SK-N-SH (cell line): ENCODE results near the gene TMEM266. TPM values are rescaled to one million over a fixed set of nuclear protein-coding genes. Genes with fewer than 3 reads are reported as not detected.

Source experiments
- CTCF ChIA-PET: fragments of 300-600, 350-600 bp; formaldehyde crosslinking; extraction: SDS; loops from one replicate; lab custom pipeline; 2021; lab: Yijun Ruan, JAX
- POLR2A ChIA-PET: fragments of 350-600 bp; sonication (Branson Sonifier 250); formaldehyde crosslinking; extraction: SDS; loops from one replicate; lab custom pipeline; 2020; ENCODE audit warnings: antibody characterized with exemption, inconsistent platforms; lab: Yijun Ruan, JAX
- DNase-seq: peaks from one replicate; pipeline ENCODE4 v3.0.0; 2012
- H2AFZ ChIP-seq: fragments of 200-600 bp; sonication (generic); 2 replicates; pipeline ENCODE4 v1.8.1; 2016; ENCODE audit warnings: antibody characterized with exemption, mild to moderate bottlenecking, low read depth
- H3F3A ChIP-seq: fragments of 200-600 bp; sonication (generic); replicated peaks from 2 replicates; pipeline ENCODE3; 2016; ENCODE audit warnings: antibody characterized with exemption, mild to moderate bottlenecking; ENCODE audit not compliant: insufficient read depth
- H3K27ac ChIP-seq, 2 experiments: fragments of 200-500 bp in 1 of 2; fragments of 200-600 bp in 1 of 2; sonication (Bioruptor generic) in 1 of 2; sonication (generic), shearing (Covaris generic) in 1 of 2; 2 replicates each; pipeline versions ENCODE4 v1.5.1 to v1.6.1; 2014 to 2016; ENCODE audit warnings: low read depth in 2 of 2, inconsistent platforms in 1 of 2, low read length in 1 of 2, mild to moderate bottlenecking in 1 of 2, mixed read lengths in 1 of 2
- H3K27me3 ChIP-seq: fragments of 200-600 bp; sonication (generic), shearing (Covaris generic); 2 replicates; pipeline ENCODE4 v1.6.1; 2016; ENCODE audit warnings: mixed run types; ENCODE audit not compliant: insufficient read depth
- H3K36me3 ChIP-seq, 2 experiments: fragments of 200-500 bp in 1 of 2; fragments of 200-600 bp in 1 of 2; sonication (Bioruptor generic) in 1 of 2; sonication (generic) in 1 of 2; replicated peaks in 1 of 2; 2 replicates each; pipeline versions ENCODE3 to v1.5.1; 2014 to 2016; ENCODE audit warnings: low read length in 1 of 2, mild to moderate bottlenecking in 1 of 2; ENCODE audit not compliant: insufficient read depth in 2 of 2, control insufficient read depth in 1 of 2
- H3K4me1 ChIP-seq, 2 experiments: fragments of 200-500 bp in 1 of 2; fragments of 200-600 bp in 1 of 2; sonication (Bioruptor generic) in 1 of 2; sonication (generic), shearing (Covaris generic) in 1 of 2; 2 replicates each; pipeline versions ENCODE4 v1.5.1 to v1.6.1; 2014 to 2016; ENCODE audit warnings: low read depth in 1 of 2, low read length in 1 of 2, mixed run types in 1 of 2; ENCODE audit not compliant: insufficient read depth in 2 of 2, control insufficient read depth in 1 of 2
- H3K4me2 ChIP-seq: fragments of 200-600 bp; sonication (generic), shearing (Covaris generic); 2 replicates; pipeline ENCODE4 v1.6.1; 2017; ENCODE audit warnings: mixed run types
- H3K4me3 ChIP-seq, 2 experiments: fragments of 200-500 bp in 1 of 2; fragments of 200-600 bp in 1 of 2; sonication (Bioruptor generic) in 1 of 2; sonication (generic), shearing (Covaris generic) in 1 of 2; 2 replicates each; pipeline versions ENCODE4 v1.5.1 to v1.8.1; 2014 to 2016; ENCODE audit warnings: low read depth in 2 of 2, inconsistent platforms in 1 of 2, low read length in 1 of 2, mild to moderate bottlenecking in 1 of 2, mixed read lengths in 1 of 2, moderate library complexity in 1 of 2
- H3K79me2 ChIP-seq: fragments of 200-600 bp; sonication (generic); 2 replicates; pipeline ENCODE4 v1.8.1; 2017; ENCODE audit warnings: mild to moderate bottlenecking; ENCODE audit not compliant: insufficient read depth
- H3K9ac ChIP-seq: fragments of 200-600 bp; sonication (generic); 2 replicates; pipeline ENCODE4 v1.6.1; 2017; ENCODE audit warnings: mixed run types
- H3K9me2 ChIP-seq: fragments of 200-600 bp; sonication (generic); 2 replicates; pipeline ENCODE4 v1.6.1; 2017; ENCODE audit warnings: mixed run types
- H3K9me3 ChIP-seq: fragments of 200-600 bp; sonication (generic); 2 replicates; pipeline ENCODE4 v1.6.1; 2017; ENCODE audit warnings: mixed run types, mild to moderate bottlenecking, moderate library complexity
- H4K20me1 ChIP-seq: fragments of 200-600 bp; sonication (generic); 2 replicates; pipeline ENCODE4 v1.6.1; 2017; ENCODE audit warnings: mild to moderate bottlenecking, mixed run types; ENCODE audit not compliant: insufficient read depth
- CHD2 ChIP-seq: fragments of 150-350 bp; IDR thresholded peaks from 2 replicates; pipeline ENCODE4 v1.6.1; 2018; ENCODE audit warnings: low read length; ENCODE audit not compliant: partially characterized antibody
- ELF1 ChIP-seq: IDR thresholded peaks from 2 replicates; pipeline ENCODE4 v1.4.0; 2012
- EP300 ChIP-seq, 2 experiments: IDR thresholded peaks; 2 replicates each; pipeline versions ENCODE4 v1.4.0 to v1.6.1; 2012; ENCODE audit warnings: borderline replicate concordance in 1 of 2, low read depth in 1 of 2, low read length in 1 of 2
- FOXM1 ChIP-seq: IDR thresholded peaks from 2 replicates; pipeline ENCODE4 v1.4.0; 2012; ENCODE audit warnings: low read depth, mild to moderate bottlenecking
- GABPA ChIP-seq: IDR thresholded peaks from 2 replicates; pipeline ENCODE4 v1.4.0; 2012; ENCODE audit warnings: low read depth, mild to moderate bottlenecking
- GATA2 ChIP-seq: sonication (generic); formaldehyde crosslinking; IDR thresholded peaks from 2 replicates; pipeline ENCODE4 v1.5.0; 2020; ENCODE audit warnings: mild to moderate bottlenecking, missing genetic modification reagents
- MEF2A ChIP-seq: IDR thresholded peaks from 2 replicates; pipeline ENCODE4 v1.4.0; 2012; ENCODE audit warnings: low read depth, borderline replicate concordance
- NFIC ChIP-seq: IDR thresholded peaks from 2 replicates; pipeline ENCODE4 v1.4.0; 2012; ENCODE audit warnings: borderline replicate concordance
- NRF1 ChIP-seq: IDR thresholded peaks from 2 replicates; pipeline ENCODE4 v1.6.1; 2012; ENCODE audit warnings: low read depth, mild to moderate bottlenecking, low read length
- PBX3 ChIP-seq: IDR thresholded peaks from 2 replicates; pipeline ENCODE4; 2012
- POLR2AphosphoS5 ChIP-seq: IDR thresholded peaks from 2 replicates; pipeline ENCODE4 v1.6.1; 2012; ENCODE audit warnings: low read depth, low read length
- RAD21 ChIP-seq: IDR thresholded peaks from 2 replicates; pipeline ENCODE4 v1.6.1; 2012; ENCODE audit warnings: mild to moderate bottlenecking, low read length
- RCOR1 ChIP-seq: fragments of 150-350 bp; IDR thresholded peaks from 2 replicates; pipeline ENCODE4 v1.6.1; 2017; ENCODE audit warnings: antibody characterized with exemption, low read length
- REST ChIP-seq: IDR thresholded peaks from 2 replicates; pipeline ENCODE4 v1.6.1; 2012; ENCODE audit warnings: mild to moderate bottlenecking, low read depth, low read length, moderate library complexity
- RXRA ChIP-seq: IDR thresholded peaks from 2 replicates; pipeline ENCODE4 v1.4.0; 2012; ENCODE audit warnings: low read depth, mild to moderate bottlenecking, borderline replicate concordance
- SIN3A ChIP-seq: IDR thresholded peaks from 2 replicates; pipeline ENCODE4 v1.6.1; 2012; ENCODE audit warnings: low read depth, mild to moderate bottlenecking, low read length, moderate library complexity, borderline replicate concordance
- TAF1 ChIP-seq: IDR thresholded peaks from 2 replicates; pipeline ENCODE4 v1.6.1; 2012; ENCODE audit warnings: low read depth, mild to moderate bottlenecking, low read length, moderate library complexity, borderline replicate concordance
- TCF12 ChIP-seq: IDR thresholded peaks from 2 replicates; pipeline ENCODE4 v1.4.0; 2012
- TEAD4 ChIP-seq: IDR thresholded peaks from 2 replicates; pipeline ENCODE4 v1.4.0; 2012; ENCODE audit warnings: mild to moderate bottlenecking, borderline replicate concordance; ENCODE audit not compliant: insufficient read depth
- USF2 ChIP-seq: fragments of 150-350 bp; IDR thresholded peaks from 2 replicates; pipeline ENCODE4 v1.6.1; 2017; ENCODE audit warnings: antibody characterized with exemption, low read length, low read depth, borderline replicate concordance
- WGBS: methylation state at CpG from one replicate; pipeline ENCODE4 v1.1.6; 2017; ENCODE audit warnings: low lambda C conversion rate; 5-methylcytosine and 5-hydroxymethylcytosine counted together
- polyA plus RNA-seq, 3 experiments: library from polyadenylated mRNA; depleted of rRNA; stranded (reverse); fragments of >200 nt; gene quantifications; 2 replicates each; pipeline ENCODE4 v1.2.3, GENCODE V29; 2012
- TF ChIP-seq, protein P1 (sequence below): IDR thresholded peaks from 2 replicates; pipeline ENCODE4 v1.4.0; 2012; ENCODE audit warnings: low read depth, borderline replicate concordance
- TF ChIP-seq, protein P2 (sequence below): fragments of 200-600 bp; sonication (generic); IDR thresholded peaks from 2 replicates; pipeline ENCODE4 v1.6.1; 2017; ENCODE audit warnings: antibody characterized with exemption, mild to moderate bottlenecking, moderate library complexity

The TMEM266 gene
- polyA plus RNA-seq, 1 of the 3 experiments (the other 2 are of a cell fraction): 0.07 TPM

DNA sequence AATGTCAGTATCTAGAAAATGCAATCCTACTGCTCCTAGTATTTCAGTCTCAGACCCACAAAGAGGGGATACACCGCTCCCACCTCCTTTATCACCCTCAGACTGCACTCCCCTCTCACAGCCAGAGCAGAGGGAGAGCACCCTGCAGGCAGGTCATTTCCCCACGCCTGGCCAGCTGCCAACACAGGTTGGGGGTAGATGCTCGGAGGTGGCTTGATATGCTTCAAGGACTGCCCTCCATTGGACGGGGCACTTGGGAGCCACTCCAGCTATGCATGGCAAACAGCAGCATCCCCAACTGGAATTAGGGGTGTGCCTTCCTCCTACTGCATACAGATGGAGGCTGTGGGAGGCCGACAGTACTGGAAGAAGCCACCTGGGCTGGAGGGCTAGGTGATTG is 41.9 kb downstream of the TMEM266 start:
- no peaks in the 10 kb centered on the region for H4K20me1 ChIP-seq
- TF ChIP-seq USF2: no peak
- no peak for TF ChIP-seq ELF1
- no peak for TF ChIP-seq CHD2
- no peak for TF ChIP-seq NFIC
- TF ChIP-seq MEF2A: no peak
- TF ChIP-seq, all 33 proteins: peak for 0
- Histone ChIP-seq H3F3A (no peaks in the 10 kb centered on the region), H3K79me2 (no peaks in the 10 kb centered on the region), H3K4me2 (no peak overlapping the region), H3K27ac (no peak overlapping the region), H3K9me2 (no peaks in the 10 kb centered on the region), H3K9me3 (no peaks in the 10 kb centered on the region), H3K27me3 (no peaks in the 10 kb centered on the region; the same call in 1 of the 2 replicates), H3K4me3 (no peak overlapping the region), H3K9ac (no peak overlapping the region), H3K4me1 (no peaks in the 10 kb centered on the region), H2AFZ (no peak overlapping the region), H3K36me3 (no peaks in the 10 kb centered on the region)
- WGBS: 23% methylated on average over 5 of the region's 5 CpGs
- no peak for DNase-seq
- ChIA-PET CTCF (interaction anchor here (1.1 to 1.9 kb wide), 2 partner anchors 38 to 43 kb away, joined by 5 to 8 read pairs; no protein-coding TSS in a partner anchor), POLR2A (no interaction called here)

DNA sequence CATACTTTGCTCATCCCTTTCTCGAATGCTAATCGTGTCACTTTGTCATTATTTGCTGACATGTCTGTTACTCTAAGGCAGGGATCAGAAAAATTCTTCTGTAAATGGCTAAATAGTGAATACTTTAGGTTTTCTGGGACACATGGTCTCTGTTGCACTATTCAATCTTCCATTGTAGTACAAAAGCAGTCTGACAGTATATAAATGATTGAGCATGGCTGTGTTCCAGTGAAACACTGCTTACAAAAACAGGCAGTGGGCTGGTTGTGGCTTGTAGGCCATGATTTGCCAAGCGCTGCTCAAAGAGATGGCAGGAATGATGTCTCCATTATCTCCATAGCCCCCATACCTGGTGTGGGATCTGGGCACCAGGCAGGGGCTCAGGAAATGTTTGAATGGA is 45.6 kb downstream of the TMEM266 start:
- no peak overlapping the region for H3K4me2 ChIP-seq
- H3K27ac ChIP-seq: no peak overlapping the region
- WGBS: 61% methylated on average over 3 of the region's 3 CpGs
- H3K9me3 ChIP-seq: no peaks in the 10 kb centered on the region
- no peaks in the 10 kb centered on the region for H3K4me1 ChIP-seq
- H3K36me3 ChIP-seq: no peaks in the 10 kb centered on the region
- H3K27me3 ChIP-seq: no peaks in the 10 kb centered on the region
- no peaks in the 10 kb centered on the region for H3K9me2 ChIP-seq
- DNase-seq: no peak
- no peaks in the 10 kb centered on the region for H3F3A ChIP-seq
- H4K20me1 ChIP-seq: no peaks in the 10 kb centered on the region
- H3K9ac ChIP-seq: no peak overlapping the region
- H3K79me2 ChIP-seq: no peaks in the 10 kb centered on the region
- H2AFZ ChIP-seq: no peak overlapping the region
- CTCF ChIA-PET: no interaction called here
- POLR2A ChIA-PET: no interaction called here
- no peak overlapping the region for H3K4me3 ChIP-seq
- no peak for TF ChIP-seq MEF2A
- TF ChIP-seq REST: no peak
- TF ChIP-seq, protein P1, sequence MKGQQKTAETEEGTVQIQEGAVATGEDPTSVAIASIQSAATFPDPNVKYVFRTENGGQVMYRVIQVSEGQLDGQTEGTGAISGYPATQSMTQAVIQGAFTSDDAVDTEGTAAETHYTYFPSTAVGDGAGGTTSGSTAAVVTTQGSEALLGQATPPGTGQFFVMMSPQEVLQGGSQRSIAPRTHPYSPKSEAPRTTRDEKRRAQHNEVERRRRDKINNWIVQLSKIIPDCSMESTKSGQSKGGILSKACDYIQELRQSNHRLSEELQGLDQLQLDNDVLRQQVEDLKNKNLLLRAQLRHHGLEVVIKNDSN: no peak
- no peak for TF ChIP-seq ELF1
- no peak for TF ChIP-seq RCOR1
- no peak for TF ChIP-seq RAD21
- no peak for TF ChIP-seq POLR2AphosphoS5
- no peak for TF ChIP-seq TEAD4
- no peak for TF ChIP-seq GATA2 (CRISPR knock-in tag)
- no peak for TF ChIP-seq GABPA
- no peak for TF ChIP-seq SIN3A
- no peak for TF ChIP-seq EP300 (IDR thresholded peaks at IDR 0.05; ENCODE audit: borderline replicate concordance in 1 of 2, low read depth in 1 of 2, low read length in 1 of 2)
- TF ChIP-seq TCF12: no peak
- TF ChIP-seq, protein P2, sequence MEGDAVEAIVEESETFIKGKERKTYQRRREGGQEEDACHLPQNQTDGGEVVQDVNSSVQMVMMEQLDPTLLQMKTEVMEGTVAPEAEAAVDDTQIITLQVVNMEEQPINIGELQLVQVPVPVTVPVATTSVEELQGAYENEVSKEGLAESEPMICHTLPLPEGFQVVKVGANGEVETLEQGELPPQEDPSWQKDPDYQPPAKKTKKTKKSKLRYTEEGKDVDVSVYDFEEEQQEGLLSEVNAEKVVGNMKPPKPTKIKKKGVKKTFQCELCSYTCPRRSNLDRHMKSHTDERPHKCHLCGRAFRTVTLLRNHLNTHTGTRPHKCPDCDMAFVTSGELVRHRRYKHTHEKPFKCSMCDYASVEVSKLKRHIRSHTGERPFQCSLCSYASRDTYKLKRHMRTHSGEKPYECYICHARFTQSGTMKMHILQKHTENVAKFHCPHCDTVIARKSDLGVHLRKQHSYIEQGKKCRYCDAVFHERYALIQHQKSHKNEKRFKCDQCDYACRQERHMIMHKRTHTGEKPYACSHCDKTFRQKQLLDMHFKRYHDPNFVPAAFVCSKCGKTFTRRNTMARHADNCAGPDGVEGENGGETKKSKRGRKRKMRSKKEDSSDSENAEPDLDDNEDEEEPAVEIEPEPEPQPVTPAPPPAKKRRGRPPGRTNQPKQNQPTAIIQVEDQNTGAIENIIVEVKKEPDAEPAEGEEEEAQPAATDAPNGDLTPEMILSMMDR: no peak
- no peak for TF ChIP-seq RXRA
- TF ChIP-seq TAF1: no peak
- TF ChIP-seq NRF1: no peak
- no peak for TF ChIP-seq PBX3
- TF ChIP-seq FOXM1: no peak
